Ishikawa (cell line): ENCODE data around the gene WNK1.

Experiments
- CEBPB ChIP-seq: IDR thresholded peaks from 2 replicates; pipeline ENCODE4 v1.6.1; 2012
- CREB1 ChIP-seq: IDR thresholded peaks from 2 replicates; pipeline ENCODE4 v1.6.1; 2012; ENCODE audit warnings: low read depth
- EGR1 ChIP-seq: IDR thresholded peaks from 2 replicates; pipeline ENCODE4 v1.6.1; 2012
- EP300 ChIP-seq: IDR thresholded peaks from 2 replicates; pipeline ENCODE4 v1.6.1; 2012; ENCODE audit warnings: borderline replicate concordance
- FOXM1 ChIP-seq: IDR thresholded peaks from 2 replicates; pipeline ENCODE4 v1.6.1; 2012; ENCODE audit warnings: low read depth, borderline replicate concordance
- MAX ChIP-seq: IDR thresholded peaks from 2 replicates; pipeline ENCODE4 v1.6.1; 2012
- NFIC ChIP-seq: IDR thresholded peaks from 2 replicates; pipeline ENCODE4 v1.6.1; 2012
- RAD21 ChIP-seq: IDR thresholded peaks from 2 replicates; pipeline ENCODE4 v1.6.1; 2012; ENCODE audit warnings: low read depth
- REST ChIP-seq: IDR thresholded peaks from 2 replicates; pipeline ENCODE4 v1.6.1; 2012; ENCODE audit warnings: low read depth, mild to moderate bottlenecking
- TAF1 ChIP-seq: IDR thresholded peaks from 2 replicates; pipeline ENCODE4 v1.6.1; 2012; ENCODE audit warnings: low read depth, mild to moderate bottlenecking
- TCF12 ChIP-seq: IDR thresholded peaks from 2 replicates; pipeline ENCODE4 v1.6.1; 2012; ENCODE audit warnings: low read depth
- TEAD4 ChIP-seq: IDR thresholded peaks from 2 replicates; pipeline ENCODE4 v1.6.1; 2012
- USF1 ChIP-seq: IDR thresholded peaks from 2 replicates; pipeline ENCODE4 v1.6.1; 2012
- YY1 ChIP-seq: IDR thresholded peaks from 2 replicates; pipeline ENCODE4 v1.6.1; 2012; ENCODE audit warnings: low read depth
- ZBTB7A ChIP-seq: IDR thresholded peaks from 2 replicates; pipeline ENCODE4 v1.6.1; 2012; ENCODE audit warnings: low read depth

Gene WNK1

GRCh38 chr12:818733-819132 lies 66.4 kb downstream of the WNK1 start:
- no peak for TF ChIP-seq USF1
- TF ChIP-seq FOXM1 = no peak
- no peak for TF ChIP-seq YY1
- TF ChIP-seq RAD21 = no peak
- no peak for TF ChIP-seq REST
- TF ChIP-seq TAF1 = no peak
- no peak for TF ChIP-seq CEBPB
- no peak for TF ChIP-seq EP300
- no peak for TF ChIP-seq MAX
- TF ChIP-seq TCF12 = no peak

GRCh38 chr12:820336-820735 lies 68.0 kb downstream of the WNK1 start:
- TF ChIP-seq MAX = no peak
- TF ChIP-seq REST = no peak
- no peak for TF ChIP-seq TCF12
- no peak for TF ChIP-seq CREB1
- TF ChIP-seq FOXM1 = no peak
- TF ChIP-seq TEAD4 = no peak
- TF ChIP-seq USF1 = no peak
- TF ChIP-seq CEBPB = no peak
- TF ChIP-seq ZBTB7A = no peak
- no peak for TF ChIP-seq NFIC
- TF ChIP-seq EGR1 = no peak
- TF ChIP-seq EP300 = no peak
- TF ChIP-seq TAF1 = no peak
- no peak for TF ChIP-seq YY1
- TF ChIP-seq RAD21 = no peak

GRCh38 chr12:823028-823698 lies 70.8 kb downstream of the WNK1 start:
- TF ChIP-seq TCF12 = no peak
- TF ChIP-seq RAD21 = no peak
- TF ChIP-seq YY1 = no peak
- no peak for TF ChIP-seq FOXM1
- no peak for TF ChIP-seq USF1
- no peak for TF ChIP-seq EP300
- TF ChIP-seq ZBTB7A = no peak
- TF ChIP-seq CEBPB = no peak
- no peak for TF ChIP-seq MAX
- no peak for TF ChIP-seq TEAD4
- TF ChIP-seq NFIC = no peak
- TF ChIP-seq REST = no peak
- no peak for TF ChIP-seq CREB1
- no peak for TF ChIP-seq EGR1
- TF ChIP-seq TAF1 = no peak

GRCh38 chr12:826331-826730 lies 74.0 kb downstream of the WNK1 start:
- TF ChIP-seq NFIC (no peak), REST (no peak), TEAD4 (no peak), CEBPB (no peak), YY1 (no peak), FOXM1 (no peak), EP300 (no peak), EGR1 (no peak), RAD21 (no peak), ZBTB7A (no peak), CREB1 (no peak), TAF1 (no peak), TCF12 (no peak), MAX (no peak), USF1 (no peak)
